Uterus (tissue), 2 donors: ENCODE measurements around the gene MEIOB.

Source experiments
- CTCF ChIP-seq, 4 experiments: fragments of 200-600 bp in 2 of 4; fragments of 450-650 bp in 2 of 4; sonication (generic) in 2 of 4; IDR thresholded peaks; one replicate each; pipeline ENCODE4 v1.5.1; 2016 to 2019; ENCODE audit warnings: antibody characterized with exemption in 4 of 4, mild to moderate bottlenecking in 2 of 4, moderate library complexity in 1 of 4
- POLR2A ChIP-seq, 2 donors: fragments of 450-650 bp; IDR thresholded peaks; one replicate each; pipeline ENCODE4 v1.6.1; 2016; ENCODE audit warnings: antibody characterized with exemption in 2 of 2, mild to moderate bottlenecking in 1 of 2, moderate library complexity in 1 of 2

DNA sequence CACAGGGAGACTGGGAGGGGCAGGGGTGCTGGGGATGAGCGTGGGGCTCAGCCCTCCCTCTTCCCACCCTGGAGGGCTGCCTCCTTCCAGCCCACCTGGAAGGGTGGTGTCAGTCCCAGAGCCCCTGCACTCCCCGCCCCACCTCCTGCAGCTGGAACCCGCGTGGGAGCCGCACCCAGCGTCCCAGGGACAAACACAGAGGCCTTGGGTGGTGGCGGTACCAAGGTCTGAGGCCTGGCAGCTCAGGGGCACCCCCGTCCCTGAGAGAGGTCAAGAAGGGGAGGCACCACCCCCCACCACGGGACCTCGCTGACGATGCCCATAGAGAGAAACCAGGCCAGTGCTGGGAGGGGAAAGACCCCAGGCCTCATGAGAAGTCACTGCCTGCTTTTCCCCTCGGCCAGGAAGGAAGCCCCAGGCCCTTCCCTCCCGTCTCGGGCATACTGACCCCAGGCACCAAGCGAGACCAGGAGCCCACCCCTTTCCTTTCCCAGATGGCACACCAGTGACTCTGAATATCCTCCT lies 42.2 kb upstream of the MEIOB start:
- TF ChIP-seq CTCF (IDR thresholded peaks at IDR 0.05) (no peak), POLR2A (IDR thresholded peaks at IDR 0.05) (no peak)
